Hair follicular keratinocyte (primary cell): ENCODE data around the gene PRELID2. TPM values are rescaled to one million over a fixed set of nuclear protein-coding genes. Genes with fewer than 3 reads are reported as not detected.

Source experiments
- total RNA-seq: library from RNA; depleted of rRNA; stranded (reverse); fragments of >200 nt; gene quantifications from 2 replicates; pipeline ENCODE4 v1.2.3, GENCODE V29; 2015

PRELID2 gene
- 6.5 and 6.6 TPM in 2 replicates for total RNA-seq

GRCh38 chr5:145834917-145835847, at the start of gene PRELID2:
Gene PRELID2 (minus strand): TSS chr5:145835342. CDS start chr5:145835251, 91 bp downstream.

GRCh38 chr5:145872914-145873313, 37.8 kb upstream of the PRELID2 start, which contains the start of gene GRXCR2:
Gene GRXCR2 (minus strand): TSS chr5:145873014. CDS start chr5:145872968, 46 bp downstream.

Other genes with a start within 250 kb of the PRELID2 start
- gene GRXCR2, start 37.7 kb upstream of the PRELID2 start, total RNA-seq, result not detected in 2 replicates
- 25.8 and 32.2 TPM in 2 replicates for gene SH3RF2, start 101.2 kb upstream of the PRELID2 start, total RNA-seq